SW480 (cell line): Measurements from ENCODE around the gene GDF7.
A peak's percentile ranks its signal among the peaks of the same experiment; 100 is the strongest.

Source experiments
- DNase-seq: peaks from one replicate; pipeline ENCODE4 v3.0.0-alpha.2; 2016; ENCODE audit warnings: low spot score

GDF7 gene

GRCh38 chr2:20666304-20667150 is at the start of gene GDF7:
Gene GDF7, plus strand, starts transcription at chr2:20667144. Its CDS starts 96 bp downstream, at chr2:20667240.
- DNase-seq = no peak

DNA sequence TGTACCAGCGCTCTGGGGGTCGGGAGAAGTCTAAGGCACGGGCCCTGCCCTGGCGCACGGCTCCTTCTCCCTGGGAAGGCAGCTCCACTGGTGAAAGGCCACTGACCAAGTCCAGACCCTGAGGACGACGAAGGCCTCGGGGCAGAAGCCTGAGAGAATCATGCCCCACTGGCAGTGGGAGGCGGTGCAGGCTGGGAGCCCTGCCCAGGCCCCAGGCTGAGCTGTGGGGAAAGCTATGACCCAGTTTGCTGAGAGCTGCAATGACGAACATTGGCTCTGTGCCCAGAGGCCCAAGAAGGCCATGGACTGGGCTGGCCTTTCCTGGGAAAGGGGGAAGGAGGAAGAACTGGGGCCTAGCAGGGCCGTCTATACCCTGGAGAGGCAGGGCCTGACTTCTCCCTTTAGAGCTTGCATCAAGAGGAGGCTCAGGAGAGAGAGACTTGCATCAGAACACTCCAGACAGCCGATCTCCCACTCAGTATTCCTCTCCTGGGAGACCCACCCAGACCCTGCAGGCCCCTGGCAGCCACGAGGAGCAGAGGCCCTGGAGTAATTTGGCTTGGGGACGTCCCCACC is 49.0 kb upstream of the GDF7 start:
- DNase-seq = peak; percentile 73

GRCh38 chr2:20618468-20618885 is 48.5 kb upstream of the GDF7 start:
- DNase-seq = no peak

GRCh38 chr2:20618886-20619521 is 47.9 kb upstream of the GDF7 start:
- no peak for DNase-seq

- no peak for DNase-seq
Observed at GRCh38 chr2:20619624-20620024, 47.3 kb upstream of the GDF7 start.

- DNase-seq = no peak
Observed at GRCh38 chr2:20620271-20620681, 46.7 kb upstream of the GDF7 start.

- no peak for DNase-seq
Observed at GRCh38 chr2:20620696-20621365, 46.1 kb upstream of the GDF7 start.

DNA sequence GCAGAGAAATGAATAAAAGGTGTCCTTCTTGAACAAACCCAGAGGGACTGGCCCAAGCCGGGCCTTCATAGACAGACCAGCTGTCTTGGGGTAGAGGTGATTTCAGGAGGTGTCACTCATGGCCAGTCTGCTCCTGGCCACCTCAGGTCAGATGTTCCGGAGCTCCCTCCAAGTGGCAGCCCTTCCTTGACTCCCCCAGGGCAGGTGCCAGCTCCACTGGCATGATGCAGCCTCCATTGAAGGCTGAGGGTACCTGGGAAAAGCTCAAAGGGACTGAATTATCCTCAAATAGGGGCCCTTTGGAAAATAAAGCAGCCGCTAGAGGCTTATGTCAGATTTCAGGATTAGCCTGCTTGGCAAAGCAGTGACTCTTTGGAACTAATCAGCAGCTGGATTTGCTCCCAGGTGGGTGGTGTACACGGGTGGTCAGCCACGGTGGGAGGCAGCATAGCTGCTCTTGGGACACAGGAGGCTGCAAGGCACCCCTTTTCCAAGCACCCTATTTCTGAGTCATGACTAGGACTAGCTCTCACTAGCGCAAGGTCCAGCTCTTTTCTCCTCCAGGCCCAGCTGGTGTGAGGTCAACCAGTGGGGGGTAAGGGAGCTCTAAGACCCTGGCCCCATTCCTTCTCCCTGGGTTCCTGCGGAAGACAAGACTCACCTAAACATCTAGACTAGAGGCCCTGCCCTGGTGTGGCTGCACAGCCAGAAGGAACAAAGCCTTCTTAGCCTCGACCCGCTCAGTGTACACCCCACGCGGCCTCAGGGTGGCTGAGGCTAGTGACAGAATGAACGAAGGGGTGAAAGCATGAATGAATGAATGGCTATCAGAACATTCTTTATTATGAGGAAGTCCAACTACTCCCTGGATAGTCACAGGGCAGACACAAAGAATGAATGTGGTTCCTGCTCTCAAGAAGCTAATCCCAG is 45.3 kb upstream of the GDF7 start:
- no peak for DNase-seq

DNA sequence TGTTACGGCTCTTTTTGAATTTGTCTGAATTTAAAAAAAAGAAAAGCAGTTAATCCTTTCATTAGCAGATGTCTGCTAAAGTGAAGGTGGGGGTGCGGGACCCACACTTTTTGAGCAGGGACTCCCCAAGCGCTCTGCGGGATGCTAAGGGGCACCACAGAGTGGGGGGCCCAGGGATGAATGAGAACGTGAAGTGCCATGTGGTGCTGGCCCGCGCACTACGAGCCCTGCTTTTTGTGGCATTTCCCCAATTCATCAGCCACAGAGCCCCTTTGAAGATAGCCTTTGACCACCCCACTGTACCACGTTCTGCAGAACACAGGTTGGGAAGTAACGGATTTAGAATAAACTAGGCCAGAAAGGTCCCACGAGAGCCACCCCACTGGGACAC is 44.7 kb upstream of the GDF7 start:
- DNase-seq = no peak

DNA sequence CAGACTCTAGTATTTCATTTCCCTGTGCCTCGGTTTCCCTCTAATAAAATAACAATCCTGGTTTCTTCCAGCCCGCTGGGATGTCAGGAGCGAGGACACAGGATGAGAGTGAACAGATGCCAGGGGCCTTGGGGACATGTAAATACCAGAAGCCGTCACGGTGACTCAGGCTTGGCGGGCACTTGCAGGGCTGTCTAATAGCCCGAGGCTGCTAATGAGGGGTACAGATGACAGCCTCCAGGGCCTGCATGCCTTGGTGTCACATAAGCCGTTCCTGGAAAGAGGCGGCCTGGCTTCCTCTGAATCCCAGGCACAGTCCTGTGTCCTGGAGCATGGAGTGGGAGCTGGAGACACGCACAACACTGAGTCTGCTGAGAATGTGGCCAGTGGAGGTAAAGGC is 44.2 kb upstream of the GDF7 start:
- DNase-seq = no peak

GRCh38 chr2:20623241-20623640 is 43.7 kb upstream of the GDF7 start:
- DNase-seq = no peak

GRCh38 chr2:20623741-20624155 is 43.2 kb upstream of the GDF7 start:
- DNase-seq = no peak

GRCh38 chr2:20624156-20624883 is 42.6 kb upstream of the GDF7 start:
- no peak for DNase-seq

- DNase-seq = no peak
Observed at GRCh38 chr2:20624884-20625485, 42.0 kb upstream of the GDF7 start.

- no peak for DNase-seq
Observed at GRCh38 chr2:20625491-20626391, 41.2 kb upstream of the GDF7 start.

DNA sequence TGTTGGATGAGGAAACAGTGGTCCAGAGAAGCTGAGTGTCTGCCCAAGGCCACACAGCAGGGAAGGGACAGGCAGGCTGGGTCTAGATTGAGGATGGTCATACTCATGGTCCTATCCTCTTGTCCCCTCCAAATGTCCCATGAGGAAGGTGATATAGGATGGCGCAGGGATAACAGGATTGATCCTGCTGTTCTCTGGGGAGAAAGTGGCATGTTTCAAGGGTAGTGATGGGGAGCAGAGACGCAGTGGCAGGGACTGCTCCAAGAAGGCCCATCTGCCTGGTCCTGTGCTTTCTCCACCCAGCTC is 40.6 kb upstream of the GDF7 start:
- DNase-seq = no peak

- no peak for DNase-seq
Observed at GRCh38 chr2:20626698-20627513, 40.0 kb upstream of the GDF7 start.

GRCh38 chr2:20627712-20628380 is 39.1 kb upstream of the GDF7 start:
- no peak for DNase-seq
